Stimulated activated CD4-positive, alpha-beta T cell treated with anti-CD3 and anti-CD28 coated beads, Interleukin-4, amount 100 ng/mL, for 48 hours (primary cell): Measurements from ENCODE around the gene DAB1.
"Not testable (repeated sequence)": the region's sequence is repeated elsewhere in the genome, so short reads cannot be mapped to it uniquely, and the experiment has no call there.

Source experiments
- DNase-seq, 2 donors: peaks; one replicate each; pipeline ENCODE4 v3.0.0-alpha.2; 2020; ENCODE audit warnings: low read depth in 2 of 2

DAB1 gene

DNA sequence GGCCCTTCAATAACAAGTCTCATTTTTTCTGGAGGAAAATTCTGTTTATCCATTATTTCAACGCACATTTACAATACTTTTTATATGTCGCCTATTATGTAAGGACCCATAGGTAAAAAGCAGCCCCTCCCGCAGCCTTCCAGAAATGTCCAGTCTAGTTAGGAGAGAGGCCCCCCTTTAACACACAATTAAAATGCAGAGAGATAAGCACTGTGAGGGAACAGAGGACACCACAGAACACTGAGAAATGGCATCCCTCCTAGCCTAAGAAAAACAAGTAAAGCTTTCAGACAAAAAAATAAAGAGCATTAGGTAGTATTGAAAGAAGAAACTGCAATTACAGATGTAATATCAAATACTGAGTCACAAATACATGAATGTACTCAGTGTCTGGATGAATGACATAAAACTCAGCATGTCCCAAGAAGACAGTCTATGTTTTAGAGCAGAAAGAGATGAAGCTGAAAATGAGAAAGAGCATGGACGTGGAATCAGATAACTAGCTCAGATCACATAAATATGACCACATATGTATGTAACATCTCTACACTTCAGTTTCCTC is 62.9 kb downstream of the DAB1 start:
- no peak for DNase-seq

GRCh38 chr1:57357462-57357861 is 66.4 kb downstream of the DAB1 start:
- no peak for DNase-seq

GRCh38 chr1:57353654-57354053 is 70.2 kb downstream of the DAB1 start:
- no peak for DNase-seq

GRCh38 chr1:57350610-57351009 is 73.2 kb downstream of the DAB1 start:
- no peak for DNase-seq

GRCh38 chr1:57348921-57349320 is 74.9 kb downstream of the DAB1 start:
- DNase-seq = no peak

GRCh38 chr1:57345916-57346315 is 77.9 kb downstream of the DAB1 start:
- DNase-seq = no peak

DNA sequence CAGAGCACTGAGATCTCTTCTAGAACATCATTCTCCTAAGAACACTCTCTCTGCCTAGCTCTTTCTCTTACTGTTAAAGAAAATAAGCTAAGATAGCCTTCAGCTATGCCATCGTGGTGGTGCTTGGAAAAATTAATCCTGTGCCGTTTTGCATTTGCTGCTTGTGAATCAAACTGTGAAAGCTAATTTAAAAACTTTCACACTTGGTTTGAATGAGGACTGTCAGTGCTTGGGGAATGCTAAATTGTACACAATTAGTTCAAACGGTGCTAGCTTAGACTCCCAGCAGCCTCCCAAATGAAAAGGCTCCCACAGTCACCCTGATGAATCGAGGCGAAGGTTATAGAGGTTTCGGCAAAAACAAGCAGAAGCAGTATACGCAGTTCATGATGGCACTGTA is 79.6 kb downstream of the DAB1 start:
- no peak for DNase-seq

GRCh38 chr1:57343298-57343915 is 80.5 kb downstream of the DAB1 start:
- not testable (repeated sequence) for DNase-seq

DNA sequence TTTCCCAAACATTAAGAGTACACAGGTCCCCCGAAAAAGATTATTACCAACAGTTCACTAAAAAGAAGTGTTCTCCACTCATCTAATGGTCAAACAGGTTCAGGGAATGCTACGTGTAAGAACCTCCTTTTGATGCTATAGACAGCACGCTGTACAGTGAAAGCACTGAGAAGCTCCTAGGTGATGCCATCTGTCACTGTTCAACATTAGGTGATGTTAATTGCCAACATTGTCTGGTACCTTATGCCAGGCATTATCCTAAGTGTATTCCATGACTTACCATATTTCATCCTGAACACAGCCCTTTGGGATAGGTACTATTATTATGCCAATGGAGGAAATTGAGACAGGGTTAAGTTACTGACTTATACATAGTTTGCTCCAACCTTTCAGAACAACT is 82.1 kb downstream of the DAB1 start:
- no peak for DNase-seq

DNA sequence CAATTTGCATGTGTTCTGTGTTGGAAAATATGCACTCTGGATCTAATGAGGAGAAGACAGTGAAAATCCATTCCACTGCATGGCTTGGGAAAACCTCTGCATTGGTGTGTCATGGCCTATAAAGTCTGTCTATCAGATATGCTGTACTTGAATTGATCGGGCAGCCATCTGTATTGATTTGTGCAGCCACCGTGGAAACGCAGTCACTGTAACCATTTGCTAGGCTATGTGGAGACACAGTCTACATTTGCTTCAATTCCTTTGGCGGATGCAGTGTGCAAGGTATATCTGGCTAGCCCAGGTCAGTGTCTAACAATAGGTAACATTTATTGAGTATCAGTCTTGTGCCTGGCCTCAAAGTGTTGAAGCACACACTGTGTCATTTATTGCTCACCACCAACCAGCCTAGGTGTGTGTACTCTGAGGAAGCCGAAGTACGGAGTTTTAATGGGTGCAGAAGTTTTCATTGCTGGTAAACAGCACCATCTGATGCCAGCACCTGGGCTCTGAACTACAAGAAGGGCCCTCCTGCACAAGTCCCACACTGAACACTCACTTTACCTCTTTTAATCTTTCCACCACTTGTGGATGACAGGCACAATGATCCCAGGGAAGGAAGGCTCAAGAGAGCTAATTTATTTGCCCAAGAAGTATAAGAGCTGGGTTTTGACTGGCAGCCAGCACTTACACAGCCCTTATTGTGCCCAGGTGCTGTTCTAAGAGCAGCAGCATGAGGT is 83.4 kb downstream of the DAB1 start:
- no peak for DNase-seq

GRCh38 chr1:57337623-57338022 is 86.2 kb downstream of the DAB1 start:
- no peak for DNase-seq

- DNase-seq = no peak
These were observed 87.1 kb downstream of the DAB1 start for GRCh38 chr1:57336793-57337192.

DNA sequence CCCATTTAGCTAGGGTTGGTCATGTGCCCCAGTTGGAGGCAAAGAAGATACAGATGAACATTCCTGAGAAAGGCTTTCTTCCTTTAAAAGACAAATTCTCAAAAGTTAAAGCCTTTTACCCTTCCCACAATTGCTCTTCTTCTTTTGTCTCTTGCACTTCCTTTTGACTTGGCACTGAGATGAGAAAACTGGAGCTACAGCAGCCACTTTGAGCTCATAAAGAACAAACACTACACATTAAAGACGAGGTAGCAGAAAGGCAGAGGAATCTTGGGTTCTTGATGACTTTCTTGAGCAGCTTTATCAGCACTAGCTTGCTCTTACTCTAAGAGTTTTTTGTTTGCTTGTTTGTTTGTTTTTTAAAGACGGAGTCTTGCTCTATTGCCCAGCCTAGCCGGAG is 92.2 kb downstream of the DAB1 start:
- no peak for DNase-seq

GRCh38 chr1:57329937-57330336 is 93.9 kb downstream of the DAB1 start:
- no peak for DNase-seq

DNA sequence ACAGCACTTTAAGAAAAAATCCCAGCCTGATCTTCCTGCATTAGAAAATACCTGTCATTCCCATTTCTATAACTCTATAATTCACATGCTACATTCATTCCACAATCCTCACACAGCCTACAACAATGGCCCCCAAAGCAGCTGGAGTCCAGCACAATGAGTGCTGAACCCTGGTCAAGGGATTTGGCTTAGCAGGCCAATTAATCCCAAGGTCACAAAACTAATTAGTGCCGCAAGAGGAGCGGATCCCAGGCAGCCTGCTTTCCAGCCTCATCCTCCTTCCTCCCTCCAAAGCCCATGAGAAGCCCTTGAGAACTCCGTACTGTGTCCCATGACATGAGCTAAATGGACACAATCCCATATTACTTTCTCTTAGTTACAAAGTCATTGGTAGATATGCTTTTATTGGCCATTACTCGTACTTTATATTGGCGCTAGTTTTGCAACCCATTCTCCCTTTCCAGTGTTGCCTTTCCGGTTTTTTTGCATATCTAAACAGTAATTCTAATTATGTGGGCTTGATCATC is 94.8 kb downstream of the DAB1 start:
- DNase-seq = no peak

DNA sequence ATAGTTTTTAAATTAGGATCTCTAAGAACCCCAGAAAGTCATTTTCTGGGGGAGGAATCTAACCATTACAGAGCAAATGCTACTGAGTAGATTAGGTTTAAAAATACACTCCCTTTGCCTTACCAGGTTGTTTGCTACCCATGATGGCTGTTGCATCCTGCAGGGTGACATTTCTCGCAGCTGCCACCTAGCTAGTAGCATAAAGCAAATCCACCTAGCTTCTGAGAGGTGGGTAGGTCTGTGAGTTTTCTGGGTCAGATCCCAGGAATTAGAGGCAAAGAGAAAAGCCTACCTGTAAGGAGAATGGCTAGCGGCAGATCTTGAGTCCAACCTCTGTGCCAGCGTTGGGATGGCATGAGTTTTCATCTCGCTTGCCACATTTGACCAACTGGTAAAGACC is 95.9 kb downstream of the DAB1 start:
- DNase-seq = no peak

DNA sequence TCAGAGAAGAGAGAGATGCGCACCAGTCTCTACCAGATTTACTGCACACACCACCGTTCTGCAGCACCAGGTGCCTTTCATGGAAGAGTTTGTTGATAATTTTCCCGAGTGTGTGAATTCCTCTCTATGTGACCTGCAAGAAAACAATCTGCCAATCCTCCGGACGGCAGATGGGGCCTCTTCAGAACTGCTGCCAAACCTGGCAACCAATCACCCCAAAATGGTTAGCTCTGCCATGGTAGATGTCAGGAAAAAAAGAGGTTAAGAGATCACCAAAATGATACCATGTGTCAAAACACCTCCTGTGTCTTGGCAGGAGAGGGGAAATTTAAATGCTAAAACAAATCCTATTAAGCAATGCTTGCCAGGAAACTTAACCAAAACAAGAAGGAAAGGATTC is 96.5 kb downstream of the DAB1 start:
- no peak for DNase-seq

DNA sequence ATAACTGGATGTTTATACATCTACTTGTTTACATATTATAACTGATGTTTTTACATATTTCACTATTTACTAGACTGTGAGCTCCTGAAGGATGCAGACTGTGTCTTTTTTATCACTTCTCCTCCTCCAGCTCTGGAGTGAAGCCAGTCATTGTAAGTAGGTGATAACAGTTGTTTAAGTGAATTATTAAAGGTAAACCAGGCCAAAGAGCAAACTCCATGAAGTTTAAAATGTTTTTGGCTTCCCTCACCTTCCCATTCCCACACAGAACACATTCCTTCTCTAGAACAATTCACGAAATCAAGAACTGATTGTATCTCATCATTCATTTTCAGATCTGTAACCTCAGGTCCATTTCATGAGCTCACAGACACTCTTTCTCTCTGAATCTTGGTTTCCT is 98.3 kb downstream of the DAB1 start:
- no peak for DNase-seq

DNA sequence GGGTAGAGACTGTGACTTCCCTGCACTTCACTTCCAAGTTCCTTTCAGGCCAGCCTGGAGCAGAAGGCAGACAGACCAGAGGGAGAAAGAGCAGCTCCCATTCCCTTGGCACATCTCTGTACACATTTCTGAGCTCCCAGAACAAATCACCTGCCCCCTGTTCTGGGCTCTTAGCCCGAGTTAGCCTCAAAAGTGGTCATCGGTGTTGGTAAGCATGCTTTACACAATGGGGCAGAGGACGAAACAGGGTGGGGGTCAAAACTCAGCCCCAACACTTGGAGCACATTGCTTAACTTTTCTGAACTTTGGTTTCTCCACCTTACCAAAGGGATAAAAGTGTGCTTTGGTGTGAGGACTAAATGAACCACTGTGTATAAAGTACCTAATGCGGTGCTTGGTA is 98.7 kb downstream of the DAB1 start:
- no peak for DNase-seq

DNA sequence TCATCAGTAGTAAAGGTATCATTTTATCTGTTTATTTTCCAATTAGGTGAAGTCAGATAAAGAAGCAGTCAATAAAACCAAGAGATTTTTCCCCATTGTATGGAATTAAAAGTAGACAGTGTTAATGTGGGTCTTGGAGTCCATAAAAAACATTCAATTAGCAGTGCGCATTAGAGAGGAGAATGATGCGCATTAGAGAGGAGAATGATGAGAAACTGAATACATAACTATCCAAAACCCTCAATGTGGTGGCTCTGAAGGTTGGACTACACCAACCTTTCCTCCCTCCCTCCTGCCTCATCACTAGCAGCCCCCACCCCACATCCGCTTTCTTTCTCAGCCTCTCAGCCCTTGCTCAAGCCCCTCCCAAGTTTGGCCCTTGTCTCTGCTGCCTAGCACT is 99.5 kb downstream of the DAB1 start:
- DNase-seq = no peak

DNA sequence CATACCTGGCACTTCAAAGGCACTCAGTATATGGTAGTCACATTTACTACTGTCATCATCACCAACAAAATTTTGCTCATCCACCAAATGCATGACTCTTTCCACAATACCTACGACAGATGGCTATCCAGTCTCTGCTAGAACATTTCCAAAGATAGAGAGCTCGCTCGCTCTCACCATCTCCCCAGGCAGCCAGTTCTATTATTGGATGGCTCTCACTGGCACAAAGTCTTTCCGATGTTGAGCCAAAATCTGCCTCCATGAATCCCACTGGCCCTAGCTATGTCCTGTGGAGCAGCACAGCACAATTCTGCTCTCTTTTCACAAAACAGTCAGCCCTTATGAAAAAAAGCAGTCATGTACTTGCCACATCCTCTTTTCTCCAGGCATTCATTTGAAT is 102.1 kb downstream of the DAB1 start:
- DNase-seq = no peak

DNA sequence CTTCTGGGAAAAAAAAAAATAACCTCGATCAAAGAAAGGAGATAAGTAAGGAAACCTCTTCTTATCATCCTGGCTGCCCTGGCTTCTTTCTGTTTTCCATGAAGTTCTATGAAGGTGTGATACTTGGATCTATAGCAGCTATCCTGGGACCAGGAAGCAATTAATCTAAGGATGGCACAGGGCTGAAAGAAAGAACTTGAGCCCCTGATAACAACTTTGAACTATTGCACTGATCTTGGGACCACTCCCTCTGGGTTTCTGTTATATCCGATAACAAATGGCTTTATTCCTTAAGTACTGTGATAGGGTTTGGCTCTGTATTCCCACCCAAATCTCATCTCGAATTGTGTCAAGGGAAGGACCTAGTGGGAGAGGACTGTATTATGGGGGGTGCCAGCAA is 104.1 kb downstream of the DAB1 start:
- DNase-seq = no peak

- no peak for DNase-seq
These were observed 104.7 kb downstream of the DAB1 start for GRCh38 chr1:57319165-57319564.
